Endothelial cell of umbilical vein (primary cell): ENCODE results near the gene NUDC. TPM values are rescaled to one million over a fixed set of nuclear protein-coding genes. Genes with fewer than 3 reads are reported as not detected.

Source experiments
- BruUV-seq: library from RNA; stranded (reverse); fragments of 400-500 nt; replicated peaks from 2 replicates; lab custom pipeline; 2021; lab: Mats Ljungman, UMichigan
- CTCF ChIA-PET: fragments of 300-600, 350-600 bp; sonication (Branson Sonifier 250); formaldehyde crosslinking; loops from one replicate; lab custom pipeline; 2021; ENCODE audit warnings: antibody characterized with exemption, inconsistent platforms; lab: Charles Lee
- POLR2A ChIA-PET: fragments of 300-600, 350-600 bp; sonication (Branson Sonifier 250); formaldehyde crosslinking; loops from one replicate; lab custom pipeline; 2021; ENCODE audit warnings: antibody characterized with exemption, inconsistent platforms; lab: Charles Lee
- DNase-seq: peaks from one replicate; pipeline ENCODE4 v3.0.0-alpha.2; 2011; ENCODE audit warnings: low read depth, low spot score
- FAIRE-seq: peaks from 2 replicates; lab custom pipeline; 2011; peaks lifted over from hg19 to GRCh38; lab: Jason Lieb, UNC
- H2AFZ ChIP-seq: 2 replicates; pipeline ENCODE4 v1.6.0; 2012; ENCODE audit warnings: low read depth, low read length, control low read depth, inconsistent platforms
- H3K27ac ChIP-seq: 2 replicates; pipeline ENCODE4 v1.5.1; 2011; ENCODE audit warnings: low read depth, mild to moderate bottlenecking, control low read depth, low read length, moderate library complexity; ENCODE audit not compliant: insufficient read depth
- H3K27me3 ChIP-seq, 2 experiments: 2 replicates each; pipeline versions ENCODE4 v1.6.0 to v1.6.1; 2011; ENCODE audit warnings: low read length in 2 of 2, mixed read lengths in 1 of 2; ENCODE audit not compliant: control insufficient read depth in 2 of 2, insufficient read depth in 2 of 2
- H3K36me3 ChIP-seq, 2 experiments: 2 replicates in 1 of 2; 3 replicates in 1 of 2; pipeline ENCODE4 v1.5.1; 2011; ENCODE audit warnings: low read length in 2 of 2, mild to moderate bottlenecking in 1 of 2, moderate library complexity in 1 of 2; ENCODE audit not compliant: control insufficient read depth in 2 of 2, insufficient read depth in 2 of 2; ENCODE audit errors: extremely low read depth in 1 of 2
- H3K4me1 ChIP-seq: 3 replicates; pipeline ENCODE4 v1.5.1; 2011; ENCODE audit warnings: mild to moderate bottlenecking, low read length; ENCODE audit not compliant: control insufficient read depth, insufficient read depth; ENCODE audit errors: extremely low read depth
- H3K4me2 ChIP-seq: 2 replicates; pipeline ENCODE4 v1.6.1; 2011; ENCODE audit warnings: low read length, control low read depth, mixed read lengths; ENCODE audit not compliant: insufficient read depth
- H3K4me3 ChIP-seq, 3 experiments: fragments of 200-600 bp in 1 of 3; sonication (generic), shearing (Covaris generic) in 1 of 3; replicated peaks in 1 of 3; 2 replicates each; pipeline ENCODE4 v1.5.1; 2011 to 2016; ENCODE audit warnings: control low read depth in 3 of 3, low read length in 3 of 3, mild to moderate bottlenecking in 2 of 3, inconsistent platforms in 1 of 3, low read depth in 1 of 3, moderate library complexity in 1 of 3; ENCODE audit not compliant: insufficient read depth in 1 of 3
- H3K79me2 ChIP-seq: 2 replicates; pipeline ENCODE4 v1.6.0; 2012; ENCODE audit warnings: low read length, inconsistent platforms; ENCODE audit not compliant: control insufficient read depth, insufficient read depth
- H3K9ac ChIP-seq: replicated peaks from 2 replicates; pipeline ENCODE3; 2011; ENCODE audit warnings: low read length, control low read depth; ENCODE audit not compliant: insufficient read depth; ENCODE audit errors: extremely low read depth
- H3K9me1 ChIP-seq: replicated peaks from 3 replicates; pipeline ENCODE4 v1.6.0; 2011; ENCODE audit warnings: mild to moderate bottlenecking, low read length; ENCODE audit not compliant: control insufficient read depth, insufficient read depth; ENCODE audit errors: extremely low read depth
- H3K9me3 ChIP-seq: replicated peaks from 2 replicates; pipeline ENCODE4 v1.5.1; 2012; ENCODE audit warnings: low read length, inconsistent platforms; ENCODE audit not compliant: control insufficient read depth, insufficient read depth
- H4K20me1 ChIP-seq: replicated peaks from 2 replicates; pipeline ENCODE3; 2011; ENCODE audit warnings: mild to moderate bottlenecking, low read length; ENCODE audit not compliant: control insufficient read depth, insufficient read depth; ENCODE audit errors: extremely low read depth
- CTCF ChIP-seq, 2 donors: IDR thresholded peaks; 1 replicate in 1 of 2; 2 replicates in 1 of 2; pipeline ENCODE4 v1.5.1; 2011; ENCODE audit warnings: low read length in 2 of 2, mild to moderate bottlenecking in 2 of 2, moderate library complexity in 2 of 2, control low read depth in 1 of 2, inconsistent platforms in 1 of 2, low read depth in 1 of 2; ENCODE audit not compliant: insufficient read depth in 1 of 2; ENCODE audit errors: extremely low read depth in 1 of 2
- EZH2 ChIP-seq: IDR thresholded peaks from 2 replicates; pipeline ENCODE4 v1.6.1; 2012; ENCODE audit warnings: borderline replicate concordance, low read depth, mild to moderate bottlenecking, moderate library complexity, low read length, inconsistent platforms; ENCODE audit not compliant: severe bottlenecking
- FOS ChIP-seq: IDR thresholded peaks from 2 replicates; pipeline ENCODE4 v1.6.1; 2011; ENCODE audit warnings: mild to moderate bottlenecking, low read length, moderate library complexity, borderline replicate concordance; ENCODE audit not compliant: insufficient read depth
- GATA2 ChIP-seq: IDR thresholded peaks from 2 replicates; pipeline ENCODE4 v1.7.0; 2011; ENCODE audit warnings: low read depth, mild to moderate bottlenecking, moderate library complexity, mixed read lengths, low read length; ENCODE audit not compliant: insufficient read length, insufficient read depth
- JUN ChIP-seq: IDR thresholded peaks from 2 replicates; pipeline ENCODE4 v1.6.1; 2011; ENCODE audit warnings: borderline replicate concordance, low read depth; ENCODE audit not compliant: insufficient read length, insufficient read depth
- MAX ChIP-seq: IDR thresholded peaks from 2 replicates; pipeline ENCODE4 v1.6.1; 2011; ENCODE audit not compliant: insufficient read depth, insufficient read length
- MYC ChIP-seq: IDR thresholded peaks from one replicate; pipeline ENCODE4 v1.6.1; 2011; ENCODE audit warnings: mild to moderate bottlenecking, low read depth, low read length
- POLR2A ChIP-seq: IDR thresholded peaks from 2 replicates; pipeline ENCODE4 v1.6.1; 2012; ENCODE audit warnings: low read depth, mild to moderate bottlenecking, control low read depth, low read length
- POLR2AphosphoS5 ChIP-seq: IDR thresholded peaks from 2 replicates; pipeline ENCODE4 v1.6.1; 2012; ENCODE audit warnings: low read depth, mild to moderate bottlenecking, control low read depth, low read length, moderate library complexity; ENCODE audit not compliant: insufficient read depth
- dilution Hi-C: fragments of 300-500 bp; cut with MboI; formaldehyde crosslinking; loops from one replicate; pipeline ENCODE4 v1.15.0; 2019; ENCODE audit warnings: low sequenced_read_pairs; ENCODE audit not compliant: extremely low pct_ligation_motif_present
- intact Hi-C: fragments of 100-400 bp; cut with micrococcal nuclease; formaldehyde crosslinking; loops from one replicate; pipeline ENCODE4 v1.10.0; 2022
- polyA plus RNA-seq, 4 experiments: library from polyadenylated mRNA; depleted of rRNA in 3 of 4; stranded (reverse) in 3 of 4; unstranded in 1 of 4; fragments of >200 nt; gene quantifications; 2 replicates each; pipeline versions ENCODE4 v1.2.1 to v1.2.3, GENCODE V29; 2011 to 2012; ENCODE audit warnings: missing spikeins in 1 of 4
- total RNA-seq: library from RNA; stranded (reverse); gene quantifications from 2 replicates; pipeline ENCODE4 v1.2.3, GENCODE V29; 2021

The NUDC gene
- total and polyA plus RNA-seq, 2 donors (not counting 3 experiments of a cell fraction or from before 2014, with no cell fraction given), result 42.5 to 102 TPM

- peaks cover 0 to 6% of the 10 kb centered on the region in 2 experiments for H3K36me3 ChIP-seq
- peak within 1 kb of the TSS; percentile 99 for H3K9ac ChIP-seq
- peak within 1 kb of the TSS; percentile 60 for H3K27ac ChIP-seq
- dilution Hi-C loops, result no loop called here
- TF ChIP-seq EZH2, result no peak
- no peak for TF ChIP-seq FOS
- TF ChIP-seq JUN, result no peak
- TF ChIP-seq CTCF (IDR thresholded peaks at IDR 0.05; ENCODE audit: extremely low read depth in 1 of 2, insufficient read depth in 1 of 2, low read depth in 1 of 2, low read length in 2 of 2), result no peak
- peak; percentile 33 for TF ChIP-seq MYC
- TF ChIP-seq GATA2, result no peak
- peak; percentile 95 for TF ChIP-seq POLR2A
- TF ChIP-seq MAX, result peak; percentile 68
- peak; percentile 94 for TF ChIP-seq POLR2AphosphoS5
- DNase-seq, result peak; percentile 90
- CTCF ChIA-PET, result interaction anchor here (1.1 to 1.7 kb wide), 6 partner anchors 10 to 35 kb away, joined by 3 to 9 read pairs (median 4); partner anchors contain the start of genes GPN2 and NUDC
- no peaks in the 10 kb centered on the region for H3K27me3 ChIP-seq
- peak within 1 kb of the TSS; percentile 65 for H2AFZ ChIP-seq
- H4K20me1 ChIP-seq, result no peaks in the 10 kb centered on the region
- no peaks in the 10 kb centered on the region for H3K9me1 ChIP-seq
- peak; percentile 100 for FAIRE-seq
- peaks cover 12% of the 10 kb centered on the region for H3K4me1 ChIP-seq
- H3K79me2 ChIP-seq, result peaks cover 19% of the 10 kb centered on the region
- no peaks in the 10 kb centered on the region for H3K9me3 ChIP-seq
- intact Hi-C loops, result loop anchor here (1.0 kb wide), 1 partner anchor 21 kb away; the partner anchor contains the start of gene NUDC
- peak within 1 kb of the TSS; percentile 54 to 89 (median 71) for H3K4me3 ChIP-seq
- TSS peak; percentile 84 for BruUV-seq
- peak within 1 kb of the TSS; percentile 93 for H3K4me2 ChIP-seq
- POLR2A ChIA-PET, result interaction anchor here (0.6 to 2.9 kb wide), 5 partner anchors 10 to 62 kb away, joined by 3 to 17 read pairs (median 3); partner anchors contain the start of gene GPN2
Measured at GRCh38 chr1:26900001-26900814, 21.3 kb upstream of the NUDC start, which contains the start of gene GPATCH3. Gene GPATCH3 (minus strand): TSS chr1:26900467. CDS start chr1:26900442, 25 bp downstream.
